Colonic mucosa (tissue), 4 donors: ENCODE results near the gene UMOD. TPM values are rescaled to one million over a fixed set of nuclear protein-coding genes. Genes with fewer than 3 reads are reported as not detected.

Experiments used
- DNase-seq: peaks from one replicate; pipeline ENCODE4 v3.0.0-alpha.2; 2020
- H3K27ac ChIP-seq: fragments of 200-600 bp; one replicate; pipeline ENCODE4 v1.8.0; 2021
- H3K27me3 ChIP-seq: fragments of 200-600 bp; one replicate; pipeline ENCODE4 v1.8.0; 2021
- H3K36me3 ChIP-seq: fragments of 200-600 bp; one replicate; pipeline ENCODE4 v1.8.0; 2021
- H3K4me1 ChIP-seq: fragments of 200-600 bp; one replicate; pipeline ENCODE4 v1.8.0; 2021; ENCODE audit warnings: mild to moderate bottlenecking
- H3K4me3 ChIP-seq: fragments of 200-600 bp; one replicate; pipeline ENCODE4 v1.8.0; 2021
- H3K9ac ChIP-seq, 2 donors: one replicate each; pipeline ENCODE4 v1.7.0; 2013; ENCODE audit warnings: control low read depth in 2 of 2, low read depth in 2 of 2, low read length in 2 of 2
- H3K9me3 ChIP-seq: fragments of 200-600 bp; one replicate; pipeline ENCODE4 v1.8.0; 2021
- intact Hi-C: fragments of 100-400 bp; cut with DNase I; formaldehyde crosslinking; loops from one replicate; pipeline ENCODE4 v1.14.1; 2022
- total RNA-seq, 2 donors: library from RNA; stranded (reverse); fragmentation: NEBNext Ultra II Directional in 1 of 2; extraction: Animal tissue kit (Norgen Biotek cat#: 25700) in 1 of 2; gene quantifications; one replicate each; pipeline ENCODE4 v1.2.1, GENCODE V29; 2021
- TF ChIP-seq, protein P1 (sequence below): fragments of 200-600 bp; IDR thresholded peaks from one replicate; pipeline ENCODE4 v1.8.0; 2022; ENCODE audit warnings: antibody characterized with exemption, mild to moderate bottlenecking
- donor health status: healthy.
- donor health status: DM: no; HTN: no; CAD: no.
- donor health status: DM: no; HTN: no; CAD: no.

The UMOD gene
- total RNA-seq, 2 donors from 2014 or later: not detected

GRCh38 chr16:20382202-20382948 lies 29.9 kb upstream of the UMOD start:
- TF ChIP-seq, protein P1, sequence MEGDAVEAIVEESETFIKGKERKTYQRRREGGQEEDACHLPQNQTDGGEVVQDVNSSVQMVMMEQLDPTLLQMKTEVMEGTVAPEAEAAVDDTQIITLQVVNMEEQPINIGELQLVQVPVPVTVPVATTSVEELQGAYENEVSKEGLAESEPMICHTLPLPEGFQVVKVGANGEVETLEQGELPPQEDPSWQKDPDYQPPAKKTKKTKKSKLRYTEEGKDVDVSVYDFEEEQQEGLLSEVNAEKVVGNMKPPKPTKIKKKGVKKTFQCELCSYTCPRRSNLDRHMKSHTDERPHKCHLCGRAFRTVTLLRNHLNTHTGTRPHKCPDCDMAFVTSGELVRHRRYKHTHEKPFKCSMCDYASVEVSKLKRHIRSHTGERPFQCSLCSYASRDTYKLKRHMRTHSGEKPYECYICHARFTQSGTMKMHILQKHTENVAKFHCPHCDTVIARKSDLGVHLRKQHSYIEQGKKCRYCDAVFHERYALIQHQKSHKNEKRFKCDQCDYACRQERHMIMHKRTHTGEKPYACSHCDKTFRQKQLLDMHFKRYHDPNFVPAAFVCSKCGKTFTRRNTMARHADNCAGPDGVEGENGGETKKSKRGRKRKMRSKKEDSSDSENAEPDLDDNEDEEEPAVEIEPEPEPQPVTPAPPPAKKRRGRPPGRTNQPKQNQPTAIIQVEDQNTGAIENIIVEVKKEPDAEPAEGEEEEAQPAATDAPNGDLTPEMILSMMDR: no peak
- intact Hi-C loops: no loop called here
- Histone ChIP-seq H3K9ac (no peak overlapping the region), H3K9me3 (no peaks in the 10 kb centered on the region), H3K27me3 (no peaks in the 10 kb centered on the region), H3K4me3 (no peak overlapping the region), H3K36me3 (no peaks in the 10 kb centered on the region), H3K27ac (no peak overlapping the region), H3K4me1 (no peaks in the 10 kb centered on the region)
- DNase-seq: no peak

DNA sequence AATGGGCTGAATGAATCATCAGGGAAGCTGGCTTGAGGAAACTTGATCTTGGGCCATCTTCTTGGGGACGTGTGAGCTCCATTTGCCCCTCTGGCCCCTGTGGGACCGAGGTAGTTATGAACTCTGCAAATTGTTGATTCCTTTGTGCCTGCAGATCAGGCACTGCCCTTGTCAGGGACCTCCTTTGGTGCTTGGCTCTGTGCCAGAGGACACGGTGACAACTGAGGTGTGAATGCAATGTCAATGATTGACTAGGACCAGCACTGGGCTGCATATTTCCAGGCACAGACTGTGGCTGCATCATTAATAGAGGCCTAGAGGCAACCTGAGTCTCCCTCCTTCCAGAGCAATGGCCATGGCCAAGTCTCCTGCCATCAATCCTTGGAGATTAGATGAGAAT lies 28.3 kb upstream of the UMOD start:
- no peak overlapping the region for H3K9ac ChIP-seq
- H3K9me3 ChIP-seq: no peaks in the 10 kb centered on the region
- no peak for DNase-seq
- H3K36me3 ChIP-seq: no peaks in the 10 kb centered on the region
- no peak overlapping the region for H3K27ac ChIP-seq
- no peaks in the 10 kb centered on the region for H3K4me1 ChIP-seq
- intact Hi-C loops: no loop called here
- no peaks in the 10 kb centered on the region for H3K27me3 ChIP-seq
- no peak overlapping the region for H3K4me3 ChIP-seq
- TF ChIP-seq, protein P1: no peak

DNA sequence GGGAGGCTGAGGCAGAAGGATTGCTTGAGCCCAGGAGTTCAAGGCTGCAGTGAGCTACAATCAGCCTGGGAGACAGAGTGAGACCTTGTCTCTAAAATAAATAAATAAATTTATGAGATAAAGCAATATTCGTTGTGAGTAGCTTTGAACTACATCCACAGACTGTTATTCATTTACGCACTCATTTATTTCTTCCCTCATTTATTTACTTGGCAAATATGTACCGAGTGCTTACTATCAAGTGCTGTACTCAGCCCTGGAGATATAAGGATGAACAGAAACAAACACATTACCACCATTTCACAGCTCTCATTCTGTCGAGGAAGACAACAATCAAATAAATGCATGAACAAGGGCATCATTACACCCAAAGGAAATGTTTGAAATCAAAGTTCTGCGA lies 24.7 kb upstream of the UMOD start:
- TF ChIP-seq, protein P1: no peak
- Histone ChIP-seq H3K27me3 (no peaks in the 10 kb centered on the region), H3K4me3 (no peak overlapping the region), H3K27ac (no peak overlapping the region), H3K4me1 (no peaks in the 10 kb centered on the region), H3K9ac (no peak overlapping the region), H3K9me3 (no peaks in the 10 kb centered on the region), H3K36me3 (no peaks in the 10 kb centered on the region)
- no peak for DNase-seq
- intact Hi-C loops: no loop called here

GRCh38 chr16:20372701-20373100 lies 20.2 kb upstream of the UMOD start:
- no peaks in the 10 kb centered on the region for H3K9me3 ChIP-seq
- intact Hi-C loops: no loop called here
- TF ChIP-seq, protein P1: no peak
- no peak overlapping the region for H3K27ac ChIP-seq
- no peak overlapping the region for H3K4me3 ChIP-seq
- H3K4me1 ChIP-seq: no peaks in the 10 kb centered on the region
- DNase-seq: no peak
- no peaks in the 10 kb centered on the region for H3K27me3 ChIP-seq
- no peak overlapping the region for H3K9ac ChIP-seq
- H3K36me3 ChIP-seq: no peaks in the 10 kb centered on the region

DNA sequence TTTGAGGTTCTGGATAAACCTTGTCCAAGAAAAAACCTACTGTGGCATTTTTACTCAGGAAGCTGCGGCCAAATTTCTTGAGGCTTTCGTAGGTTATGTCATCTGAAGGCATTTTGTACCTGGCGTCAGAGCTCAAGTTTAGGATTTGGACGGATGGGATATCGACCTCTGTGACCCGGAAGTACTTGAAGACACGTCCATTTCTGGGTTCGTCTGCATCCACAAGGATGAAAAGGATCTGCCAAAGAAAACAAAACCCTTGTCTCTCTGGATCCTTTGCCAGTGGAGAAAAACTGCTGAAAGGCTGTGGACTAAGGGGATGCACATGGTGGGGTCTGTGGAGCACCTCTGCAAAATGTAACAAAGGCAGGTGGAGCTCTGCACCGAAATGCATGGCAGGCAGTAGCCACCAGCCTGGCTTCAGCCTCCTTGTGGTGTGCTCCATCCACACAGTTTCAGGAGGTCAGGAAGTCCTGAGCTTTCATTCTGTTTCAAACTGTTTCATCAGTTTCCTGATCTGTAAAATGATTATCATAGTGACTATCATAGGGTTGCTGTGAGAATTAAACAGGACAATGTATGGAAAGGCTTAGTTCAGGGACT lies 17.0 kb upstream of the UMOD start:
- Histone ChIP-seq H3K4me1 (no peaks in the 10 kb centered on the region), H3K27me3 (no peaks in the 10 kb centered on the region), H3K36me3 (no peaks in the 10 kb centered on the region), H3K4me3 (no peak overlapping the region), H3K27ac (no peak overlapping the region), H3K9ac (no peak overlapping the region), H3K9me3 (no peaks in the 10 kb centered on the region)
- no peak for DNase-seq
- TF ChIP-seq, protein P1: no peak
- intact Hi-C loops: no loop called here
